Ascending aorta (tissue), 2 donors: Measurements from ENCODE around the gene DCAF7. TPM values are rescaled to one million over a fixed set of nuclear protein-coding genes. Genes with fewer than 3 reads are reported as not detected.

Experiments used
- DNase-seq, 2 donors: peaks; one replicate each; pipeline ENCODE4 v3.0.0-alpha.2; 2019; ENCODE audit warnings: low spot score in 2 of 2
- H3K27ac ChIP-seq, 2 donors: fragments of 200-600 bp; sonication (generic); one replicate each; pipeline ENCODE4 v1.5.1; 2016 to 2017; ENCODE audit warnings: mild to moderate bottlenecking in 1 of 2
- H3K27me3 ChIP-seq: fragments of 200-600 bp; sonication (generic); one replicate; pipeline ENCODE4 v1.5.1; 2017
- H3K36me3 ChIP-seq, 2 donors: fragments of 200-600 bp; sonication (generic); one replicate each; pipeline ENCODE4 v1.5.1; 2016
- H3K4me1 ChIP-seq, 2 donors: fragments of 200-600 bp; sonication (generic); one replicate each; pipeline ENCODE4 v1.5.1; 2016 to 2017; ENCODE audit warnings: mild to moderate bottlenecking in 1 of 2
- H3K4me3 ChIP-seq, 2 donors: fragments of 200-600 bp; sonication (generic); one replicate each; pipeline ENCODE4 v1.5.1; 2016 to 2017; ENCODE audit warnings: mild to moderate bottlenecking in 1 of 2
- H3K9me3 ChIP-seq, 2 donors: fragments of 200-600 bp; sonication (generic); one replicate each; pipeline ENCODE4 v1.5.1; 2016
- CTCF ChIP-seq, 3 experiments: fragments of 200-600 bp in 2 of 3; fragments of 450-650 bp in 1 of 3; sonication (generic) in 2 of 3; IDR thresholded peaks; one replicate each; pipeline ENCODE4 v1.5.1; 2016 to 2019; ENCODE audit warnings: antibody characterized with exemption in 3 of 3, mild to moderate bottlenecking in 1 of 3, moderate library complexity in 1 of 3
- intact Hi-C: fragments of 100-400 bp; cut with DNase I; formaldehyde crosslinking; loops from one replicate; pipeline ENCODE4 v1.15.1; 2023
- total RNA-seq: library from RNA; depleted of rRNA; stranded (reverse); fragments of >200 nt; gene quantifications from one replicate; pipeline ENCODE4 v1.1.0, GENCODE V29; 2016

Gene DCAF7
- total RNA-seq, 1 donor from 2014 or later = 18.6 TPM

GRCh38 chr17:63578027-63578768, 27.9 kb downstream of the DCAF7 start:
- H3K9me3 ChIP-seq = no peaks in the 10 kb centered on the region
- no peak overlapping the region for H3K4me3 ChIP-seq
- no peaks in the 10 kb centered on the region for H3K4me1 ChIP-seq
- DNase-seq = no peak
- H3K27me3 ChIP-seq = no peaks in the 10 kb centered on the region
- intact Hi-C loops = no loop called here
- no peak for TF ChIP-seq CTCF (IDR thresholded peaks at IDR 0.05)
- H3K36me3 ChIP-seq = peaks cover 28 to 39% of the 10 kb centered on the region in 2 donors
- no peak overlapping the region for H3K27ac ChIP-seq

- no peaks in the 10 kb centered on the region for H3K9me3 ChIP-seq
- H3K27me3 ChIP-seq = no peaks in the 10 kb centered on the region
- no peaks in the 10 kb centered on the region for H3K4me1 ChIP-seq
- DNase-seq = no peak
- peaks cover 31 to 44% of the 10 kb centered on the region in 2 donors for H3K36me3 ChIP-seq
- intact Hi-C loops = no loop called here
- H3K4me3 ChIP-seq = no peak overlapping the region
- H3K27ac ChIP-seq = no peak overlapping the region
- no peak for TF ChIP-seq CTCF (IDR thresholded peaks at IDR 0.05)
Observed at GRCh38 chr17:63578769-63579111, 28.5 kb downstream of the DCAF7 start.

- intact Hi-C loops = no loop called here
- no peak overlapping the region for H3K4me3 ChIP-seq
- H3K4me1 ChIP-seq = no peaks in the 10 kb centered on the region
- no peak for DNase-seq
- H3K27ac ChIP-seq = no peak overlapping the region
- no peaks in the 10 kb centered on the region for H3K27me3 ChIP-seq
- TF ChIP-seq CTCF (IDR thresholded peaks at IDR 0.05) = no peak
- H3K9me3 ChIP-seq = no peaks in the 10 kb centered on the region
- peaks cover 37 to 53% of the 10 kb centered on the region in 2 donors for H3K36me3 ChIP-seq
Observed at GRCh38 chr17:63579633-63580032, 29.4 kb downstream of the DCAF7 start.

GRCh38 chr17:63587770-63588169, 37.5 kb downstream of the DCAF7 start:
- Histone ChIP-seq H3K4me3 (no peak overlapping the region), H3K4me1 (no peaks in the 10 kb centered on the region), H3K27me3 (no peaks in the 10 kb centered on the region), H3K9me3 (no peaks in the 10 kb centered on the region), H3K36me3 (peaks cover 68 to 90% of the 10 kb centered on the region in 2 donors), H3K27ac (no peak overlapping the region)
- no peak for TF ChIP-seq CTCF (IDR thresholded peaks at IDR 0.05)
- no peak for DNase-seq
- intact Hi-C loops = no loop called here

GRCh38 chr17:63588797-63589196, 38.5 kb downstream of the DCAF7 start:
- no peaks in the 10 kb centered on the region for H3K9me3 ChIP-seq
- H3K27ac ChIP-seq = no peak overlapping the region
- no peak overlapping the region for H3K4me3 ChIP-seq
- H3K27me3 ChIP-seq = no peaks in the 10 kb centered on the region
- H3K36me3 ChIP-seq = peaks cover 61 to 83% of the 10 kb centered on the region in 2 donors
- intact Hi-C loops = no loop called here
- TF ChIP-seq CTCF (IDR thresholded peaks at IDR 0.05) = no peak
- no peaks in the 10 kb centered on the region for H3K4me1 ChIP-seq
- DNase-seq = no peak
